ENCODE results near the gene TUBD1.
"Not testable (repeated sequence)": the region's sequence is repeated elsewhere in the genome, so short reads cannot be mapped to it uniquely, and the experiment has no call there.

DNA sequence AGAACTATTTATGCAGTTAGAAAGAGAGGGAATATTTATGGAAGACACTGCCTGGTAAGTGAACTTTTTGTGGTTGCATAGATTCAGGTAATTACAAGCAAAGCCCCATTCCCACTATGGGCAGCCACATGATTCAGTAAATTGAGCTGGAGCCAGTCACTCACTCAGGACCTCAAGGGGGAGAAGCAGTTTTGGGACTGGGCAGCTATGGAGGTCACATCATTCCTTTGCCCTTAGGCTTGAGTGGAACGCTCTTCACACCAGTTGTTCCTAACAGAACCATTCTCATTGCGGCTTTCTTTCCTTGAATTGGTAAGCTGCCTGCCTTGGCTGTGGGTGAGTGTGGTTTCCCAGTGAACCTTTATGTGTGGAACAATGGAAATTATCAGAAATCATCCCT, 37.4 kb upstream of the TUBD1 start:
- TF ChIP-seq, protein P1, sequence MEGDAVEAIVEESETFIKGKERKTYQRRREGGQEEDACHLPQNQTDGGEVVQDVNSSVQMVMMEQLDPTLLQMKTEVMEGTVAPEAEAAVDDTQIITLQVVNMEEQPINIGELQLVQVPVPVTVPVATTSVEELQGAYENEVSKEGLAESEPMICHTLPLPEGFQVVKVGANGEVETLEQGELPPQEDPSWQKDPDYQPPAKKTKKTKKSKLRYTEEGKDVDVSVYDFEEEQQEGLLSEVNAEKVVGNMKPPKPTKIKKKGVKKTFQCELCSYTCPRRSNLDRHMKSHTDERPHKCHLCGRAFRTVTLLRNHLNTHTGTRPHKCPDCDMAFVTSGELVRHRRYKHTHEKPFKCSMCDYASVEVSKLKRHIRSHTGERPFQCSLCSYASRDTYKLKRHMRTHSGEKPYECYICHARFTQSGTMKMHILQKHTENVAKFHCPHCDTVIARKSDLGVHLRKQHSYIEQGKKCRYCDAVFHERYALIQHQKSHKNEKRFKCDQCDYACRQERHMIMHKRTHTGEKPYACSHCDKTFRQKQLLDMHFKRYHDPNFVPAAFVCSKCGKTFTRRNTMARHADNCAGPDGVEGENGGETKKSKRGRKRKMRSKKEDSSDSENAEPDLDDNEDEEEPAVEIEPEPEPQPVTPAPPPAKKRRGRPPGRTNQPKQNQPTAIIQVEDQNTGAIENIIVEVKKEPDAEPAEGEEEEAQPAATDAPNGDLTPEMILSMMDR (IDR thresholded peaks at IDR 0.05; ENCODE audit: low read depth, low read length), result not testable (repeated sequence)
- TF ChIP-seq EZH2phosphoT487 (IDR thresholded peaks at IDR 0.05; ENCODE audit: low read depth), result not testable (repeated sequence)
